GM19397 (cell line): Measurements from ENCODE around the gene UNC119.

Source experiments
- ATAC-seq: cut with Tn5 transposase; IDR thresholded peaks from one replicate; pipeline ENCODE4 v1.9.1; 2021; ENCODE audit warnings: mild to moderate bottlenecking, moderate library complexity; ENCODE audit not compliant: unreplicated experiment

The UNC119 gene

GRCh38 chr17:28573521-28573920 is 21.1 kb upstream of the UNC119 start:
- no peak for ATAC-seq

- ATAC-seq = no peak
These were observed 20.6 kb upstream of the UNC119 start for GRCh38 chr17:28573040-28573380.

- ATAC-seq = no peak
These were observed 20.0 kb upstream of the UNC119 start for GRCh38 chr17:28572259-28573039.

- ATAC-seq = peak; percentile 91
These were observed 19.1 kb upstream of the UNC119 start, which contains the start of gene PIGS for GRCh38 chr17:28571361-28572122. PIGS (minus strand) TSS chr17:28571524; CDS start chr17:28571496, 28 bp downstream.

- peak; percentile 33 for ATAC-seq
These were observed 18.4 kb upstream of the UNC119 start for GRCh38 chr17:28570716-28571360.

GRCh38 chr17:28569446-28569845 is 17.0 kb upstream of the UNC119 start:
- ATAC-seq = no peak

GRCh38 chr17:28567604-28568003 is 15.2 kb upstream of the UNC119 start:
- ATAC-seq = no peak

- no peak for ATAC-seq
These were observed 11.1 kb upstream of the UNC119 start for GRCh38 chr17:28563475-28563874.

- no peak for ATAC-seq
These were observed 2.6 kb upstream of the UNC119 start for GRCh38 chr17:28555022-28555421.

- ATAC-seq = no peak
These were observed 2.1 kb upstream of the UNC119 start for GRCh38 chr17:28554565-28554964.

GRCh38 chr17:28553000-28553505 is 629 bp upstream of the UNC119 start:
- ATAC-seq = no peak

- ATAC-seq = no peak
These were observed 826 bp downstream of the UNC119 start for GRCh38 chr17:28551421-28552175.

- no peak for ATAC-seq
These were observed 1.6 kb downstream of the UNC119 start for GRCh38 chr17:28550858-28551257.

GRCh38 chr17:28549236-28550132 is 2.9 kb downstream of the UNC119 start:
- no peak for ATAC-seq

- ATAC-seq = no peak
These were observed 3.9 kb downstream of the UNC119 start for GRCh38 chr17:28548417-28549130.

GRCh38 chr17:28547623-28548416 is 4.6 kb downstream of the UNC119 start:
- ATAC-seq = no peak

GRCh38 chr17:28547096-28547622 is 5.3 kb downstream of the UNC119 start:
- ATAC-seq = no peak

GRCh38 chr17:28545787-28546415 is 6.5 kb downstream of the UNC119 start:
- no peak for ATAC-seq
